ENCODE data around the gene METTL16.

METTL16 gene

DNA sequence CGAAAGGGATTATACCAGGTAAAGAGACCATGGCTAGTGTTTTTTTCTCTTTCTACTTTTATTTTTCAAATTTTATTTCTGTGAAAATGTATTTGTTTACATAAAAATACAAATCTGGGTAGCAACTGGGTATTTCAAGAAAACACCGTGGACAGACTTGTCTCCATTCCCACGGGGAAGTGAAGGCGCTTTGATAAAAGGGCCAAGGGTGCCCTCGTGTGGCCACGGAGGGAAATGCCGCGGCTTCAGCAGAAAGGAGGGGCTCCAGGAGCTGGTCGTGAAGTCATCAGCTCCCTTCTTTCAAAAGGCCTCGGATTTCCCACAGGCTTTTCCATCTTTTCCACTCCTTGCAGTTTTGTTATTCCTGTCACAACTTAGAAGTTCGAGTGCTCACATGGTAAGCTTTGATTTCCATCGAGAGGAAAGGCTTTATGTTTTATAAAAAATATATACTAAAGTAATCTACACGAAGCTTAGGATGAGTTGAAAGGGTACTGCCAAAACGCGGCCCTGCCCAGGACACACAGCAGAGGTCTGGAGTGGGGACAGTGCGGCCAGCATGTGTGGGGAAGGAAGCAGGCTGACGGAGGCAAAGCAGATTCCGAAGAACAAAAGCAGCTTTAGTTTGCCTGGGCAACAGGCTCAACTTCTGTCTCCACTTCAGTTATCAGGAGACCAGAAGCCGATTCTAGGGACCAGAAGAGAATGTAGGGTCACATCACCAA is 95.5 kb downstream of the METTL16 start:
- TF ChIP-seq, protein P1, sequence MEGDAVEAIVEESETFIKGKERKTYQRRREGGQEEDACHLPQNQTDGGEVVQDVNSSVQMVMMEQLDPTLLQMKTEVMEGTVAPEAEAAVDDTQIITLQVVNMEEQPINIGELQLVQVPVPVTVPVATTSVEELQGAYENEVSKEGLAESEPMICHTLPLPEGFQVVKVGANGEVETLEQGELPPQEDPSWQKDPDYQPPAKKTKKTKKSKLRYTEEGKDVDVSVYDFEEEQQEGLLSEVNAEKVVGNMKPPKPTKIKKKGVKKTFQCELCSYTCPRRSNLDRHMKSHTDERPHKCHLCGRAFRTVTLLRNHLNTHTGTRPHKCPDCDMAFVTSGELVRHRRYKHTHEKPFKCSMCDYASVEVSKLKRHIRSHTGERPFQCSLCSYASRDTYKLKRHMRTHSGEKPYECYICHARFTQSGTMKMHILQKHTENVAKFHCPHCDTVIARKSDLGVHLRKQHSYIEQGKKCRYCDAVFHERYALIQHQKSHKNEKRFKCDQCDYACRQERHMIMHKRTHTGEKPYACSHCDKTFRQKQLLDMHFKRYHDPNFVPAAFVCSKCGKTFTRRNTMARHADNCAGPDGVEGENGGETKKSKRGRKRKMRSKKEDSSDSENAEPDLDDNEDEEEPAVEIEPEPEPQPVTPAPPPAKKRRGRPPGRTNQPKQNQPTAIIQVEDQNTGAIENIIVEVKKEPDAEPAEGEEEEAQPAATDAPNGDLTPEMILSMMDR (IDR thresholded peaks at IDR 0.05): peak; percentile 88
- peak overlapping the region in 1 of 2 donors; percentile 35 for H3K27ac ChIP-seq
- H3K4me3 ChIP-seq: no peak overlapping the region
- DNase-seq (ENCODE audit: low spot score): peak; percentile 94

DNA sequence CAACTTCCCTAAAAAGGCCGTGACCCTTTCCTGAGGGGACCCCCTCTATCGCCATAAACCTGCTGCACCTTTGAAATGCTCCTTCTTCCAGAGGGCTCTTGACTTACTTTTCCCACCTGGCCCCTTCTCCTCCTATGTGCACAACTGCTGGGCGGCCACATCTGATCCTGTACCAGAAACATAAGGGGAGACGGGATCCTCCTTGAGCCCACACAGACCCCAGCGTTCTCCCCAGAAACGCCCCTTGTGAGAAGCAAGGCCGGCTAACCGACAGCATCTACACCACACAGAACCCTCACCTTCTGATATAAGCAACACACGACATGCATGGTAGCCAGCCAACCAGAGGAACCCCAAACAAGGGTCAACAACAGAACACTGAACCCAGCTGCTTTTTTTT is 96.6 kb downstream of the METTL16 start:
- no peak for DNase-seq (ENCODE audit: low spot score)
- Histone ChIP-seq H3K4me3 (no peak overlapping the region), H3K27ac (no peak overlapping the region)
- TF ChIP-seq, protein P1 (IDR thresholded peaks at IDR 0.05): no peak

DNA sequence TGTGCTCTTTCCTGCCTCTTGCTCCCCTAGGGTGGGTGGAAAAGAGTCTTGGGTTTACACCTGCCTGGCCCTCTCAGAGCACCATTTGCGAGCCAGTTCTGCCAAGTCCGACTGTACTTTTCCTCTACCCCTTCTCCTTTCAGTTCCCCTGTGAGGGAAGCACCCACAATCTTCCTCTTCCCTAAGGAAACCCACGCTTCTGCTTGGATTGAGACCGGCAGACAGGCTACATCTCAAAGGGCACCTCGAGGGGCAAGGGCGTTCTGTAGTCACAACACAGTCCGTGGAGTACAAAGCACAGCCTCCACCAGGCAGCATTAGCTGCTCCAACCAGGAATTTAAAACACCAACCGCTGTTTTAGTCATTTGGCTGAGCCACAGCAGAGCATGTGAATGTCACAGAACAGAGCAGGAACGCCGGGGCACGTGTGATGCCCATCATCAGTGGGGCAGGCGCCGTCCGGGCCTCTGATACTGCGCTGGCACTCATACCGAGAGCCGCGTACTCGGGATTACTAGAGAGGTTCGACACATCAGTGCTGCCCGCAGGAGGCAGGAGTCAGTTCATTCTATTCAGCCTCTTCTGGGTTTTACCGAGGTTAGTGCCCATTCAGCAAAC is 97.1 kb downstream of the METTL16 start:
- no peak for DNase-seq (ENCODE audit: low spot score)
- H3K27ac ChIP-seq: peak overlapping the region in 1 of 2 donors; percentile 41
- no peak overlapping the region for H3K4me3 ChIP-seq
- TF ChIP-seq, protein P1 (IDR thresholded peaks at IDR 0.05): no peak

DNA sequence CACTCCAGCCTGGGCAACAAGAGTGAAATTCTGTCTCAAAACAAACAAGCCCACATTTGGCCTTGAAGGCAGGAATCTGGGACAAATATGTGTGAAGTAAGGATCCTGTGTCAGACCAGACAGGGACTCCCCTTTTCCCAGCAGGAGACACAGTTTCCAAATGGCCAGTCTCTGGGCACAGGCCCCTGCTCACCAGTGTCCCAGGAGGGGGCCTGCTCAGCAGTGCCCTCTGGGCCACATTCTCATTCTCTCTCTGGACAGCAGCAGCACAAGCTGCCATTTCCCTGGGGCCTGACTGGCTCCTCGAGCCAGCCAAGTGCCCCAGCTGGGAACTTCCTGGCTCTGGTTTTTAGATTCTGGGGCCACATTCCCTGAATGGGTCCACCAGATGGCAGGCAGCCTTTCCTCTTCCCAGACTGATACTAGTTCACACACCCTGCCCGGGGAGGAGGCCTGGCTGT is 99.1 kb downstream of the METTL16 start:
- Histone ChIP-seq H3K4me3 (no peak overlapping the region), H3K27ac (peak overlapping the region; percentile 54 to 84)
- no peak for DNase-seq (ENCODE audit: low spot score)
- TF ChIP-seq, protein P1 (IDR thresholded peaks at IDR 0.05): no peak

DNA sequence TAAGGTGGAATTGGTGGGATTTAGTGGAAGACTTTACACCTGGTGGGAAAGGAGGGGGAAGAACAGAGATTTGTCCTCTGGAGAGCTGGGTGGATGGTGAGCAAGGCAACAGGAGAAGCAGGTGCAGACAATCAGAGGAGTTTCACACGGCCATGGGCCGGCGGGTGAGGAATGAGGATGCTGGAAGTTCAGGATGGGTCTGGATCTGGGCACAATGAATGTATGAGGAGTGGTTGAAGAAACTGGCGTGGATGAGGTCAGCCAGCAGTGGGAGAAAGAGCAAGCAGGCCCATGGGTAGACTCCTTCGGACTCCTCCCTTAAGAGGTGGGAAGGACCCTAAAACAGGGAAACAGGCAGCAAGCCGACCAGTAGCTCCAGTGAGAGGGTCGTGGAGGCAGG is 100.7 kb downstream of the METTL16 start:
- no peak overlapping the region for H3K27ac ChIP-seq

DNA sequence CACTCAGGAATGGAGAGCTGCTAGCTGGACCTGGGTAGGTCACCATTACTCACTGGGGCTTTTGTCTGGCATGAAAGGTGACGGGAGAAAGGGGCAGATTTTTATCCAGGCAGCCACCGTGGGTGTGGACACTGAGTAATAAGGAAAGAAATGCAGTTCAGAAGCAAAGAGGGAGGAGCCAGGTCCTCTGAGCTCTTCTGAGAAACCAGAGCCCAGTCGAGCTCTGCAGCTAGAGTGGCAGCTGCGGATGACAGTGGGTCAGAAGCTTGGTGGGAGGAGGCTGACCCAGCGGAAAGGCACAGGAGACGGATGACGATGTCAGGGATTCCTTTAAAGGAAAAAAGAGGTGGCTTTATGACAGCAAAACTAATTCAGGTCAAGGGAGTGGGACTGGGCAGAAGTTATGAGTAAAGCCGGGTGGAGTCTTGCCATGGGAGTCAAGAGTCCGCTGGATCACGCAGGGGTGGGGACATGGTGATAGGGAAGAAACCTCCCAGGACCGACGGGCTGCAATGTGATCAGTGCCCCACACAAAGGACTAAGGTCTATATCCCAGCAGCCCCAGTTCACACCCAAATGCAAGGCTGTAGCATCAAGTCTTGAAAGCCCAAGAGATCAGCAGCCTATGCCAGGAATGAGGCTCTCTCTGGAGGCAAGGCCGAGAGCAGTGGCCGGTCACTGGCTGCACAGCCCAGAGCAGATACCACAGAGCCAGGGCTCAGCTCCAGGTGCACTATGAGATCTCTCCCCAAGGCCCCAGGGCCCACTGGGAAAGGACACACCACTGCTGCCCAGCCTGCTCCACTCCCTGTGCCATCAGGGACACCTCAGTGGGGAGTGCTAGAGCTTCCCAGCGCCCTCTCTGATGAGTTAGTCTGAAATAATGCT is 104.5 kb downstream of the METTL16 start:
- TF ChIP-seq, protein P1 (IDR thresholded peaks at IDR 0.05): no peak
- Histone ChIP-seq H3K27ac (peak overlapping the region; percentile 88 to 89), H3K4me3 (peak overlapping the region; percentile 35)
- peak; percentile 94 for DNase-seq (ENCODE audit: low spot score)

More for the DNA sequence above, 100.7 kb downstream of the METTL16 start:
- H3K4me3 ChIP-seq: no peak overlapping the region
- TF ChIP-seq, protein P1 (IDR thresholded peaks at IDR 0.05): no peak
- no peak for DNase-seq (ENCODE audit: low spot score)
